T-helper 1 cell treated with Interleukin-12 subunit alpha and Interleukin-12 subunit beta and Interleukin-4 antibody, amounts not matched to agents 30 μg/mL and 1 μg/mL, for 36 hours (primary cell): Measurements from ENCODE around the gene RNF180.
"Not testable (repeated sequence)": the region's sequence is repeated elsewhere in the genome, so short reads cannot be mapped to it uniquely, and the experiment has no call there.

Experiments
- H3K27ac Mint-ChIP-seq: one replicate; pipeline ENCODE4 v1.8.0; 2021; ENCODE audit warnings: mild to moderate bottlenecking, mixed read lengths
- H3K27me3 Mint-ChIP-seq: one replicate; pipeline ENCODE4 v1.8.0; 2021; ENCODE audit warnings: low read depth, mixed read lengths
- H3K36me3 Mint-ChIP-seq: one replicate; pipeline ENCODE4 v1.8.0; 2021; ENCODE audit warnings: low read depth, mixed read lengths
- H3K4me1 Mint-ChIP-seq: one replicate; pipeline ENCODE4 v1.8.0; 2021; ENCODE audit warnings: low read depth, mixed read lengths
- H3K4me3 Mint-ChIP-seq: one replicate; pipeline ENCODE4 v1.8.0; 2021; ENCODE audit warnings: mild to moderate bottlenecking, moderate library complexity, mixed read lengths
- H3K9me3 Mint-ChIP-seq: one replicate; pipeline ENCODE4 v1.8.0; 2021; ENCODE audit warnings: mixed read lengths

Gene RNF180

GRCh38 chr5:64286381-64286780 lies 120.7 kb downstream of the RNF180 start:
- H3K4me1 Mint-ChIP-seq, result no peaks in the 10 kb centered on the region
- no peak overlapping the region for H3K4me3 Mint-ChIP-seq
- H3K36me3 Mint-ChIP-seq, result no peaks in the 10 kb centered on the region
- peaks cover 18% of the 10 kb centered on the region for H3K9me3 Mint-ChIP-seq
- no peaks in the 10 kb centered on the region for H3K27me3 Mint-ChIP-seq
- no peak overlapping the region for H3K27ac Mint-ChIP-seq

DNA sequence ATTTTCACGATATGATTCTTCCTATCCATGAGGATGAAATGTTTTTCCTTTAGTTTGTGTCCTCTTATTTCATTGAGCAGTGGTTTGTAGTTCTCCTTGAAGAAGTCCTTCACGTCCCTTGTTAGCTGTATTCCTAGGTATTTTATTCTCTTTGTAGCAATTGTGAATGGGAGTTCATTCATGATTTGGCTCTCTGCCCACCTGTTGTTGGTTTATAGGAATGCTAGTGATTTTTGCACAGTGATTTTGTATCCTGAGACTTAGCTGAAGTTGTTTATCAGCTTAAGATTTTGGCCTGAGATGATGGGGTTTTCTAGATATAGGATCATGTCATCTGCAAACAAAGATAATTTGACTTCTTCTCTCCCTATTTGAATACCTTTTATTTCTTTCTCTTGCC lies 122.9 kb downstream of the RNF180 start:
- H3K4me1 Mint-ChIP-seq, H3K4me3 Mint-ChIP-seq, H3K27me3 Mint-ChIP-seq, H3K36me3 Mint-ChIP-seq, H3K27ac Mint-ChIP-seq: not testable (repeated sequence)
- H3K9me3 Mint-ChIP-seq, result peaks cover 11% of the 10 kb centered on the region

GRCh38 chr5:64292611-64293215 lies 127.1 kb downstream of the RNF180 start:
- no peaks in the 10 kb centered on the region for H3K36me3 Mint-ChIP-seq
- no peaks in the 10 kb centered on the region for H3K4me1 Mint-ChIP-seq
- peaks cover 4% of the 10 kb centered on the region for H3K9me3 Mint-ChIP-seq
- H3K27ac Mint-ChIP-seq, result no peak overlapping the region
- no peak overlapping the region for H3K4me3 Mint-ChIP-seq
- no peaks in the 10 kb centered on the region for H3K27me3 Mint-ChIP-seq

DNA sequence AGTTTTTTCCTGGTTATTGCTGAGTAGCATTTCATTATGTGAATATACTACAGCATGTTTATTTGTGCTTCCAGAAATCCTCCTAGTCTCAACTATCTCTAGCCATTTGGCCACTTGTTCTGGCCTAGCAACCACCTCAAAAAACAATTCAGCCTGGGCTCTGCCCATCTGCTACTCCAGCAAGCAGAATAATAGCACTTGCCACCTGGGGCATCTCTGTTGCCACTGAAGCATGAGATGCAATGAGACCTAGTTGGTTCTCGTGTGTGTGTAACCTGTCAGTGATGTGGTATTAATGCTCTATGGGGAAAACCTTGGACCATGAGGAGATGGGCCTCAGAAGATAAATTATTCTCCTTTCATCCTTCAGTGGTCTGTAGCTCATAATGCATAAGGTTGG lies 129.5 kb downstream of the RNF180 start:
- peaks cover 4% of the 10 kb centered on the region for H3K9me3 Mint-ChIP-seq

DNA sequence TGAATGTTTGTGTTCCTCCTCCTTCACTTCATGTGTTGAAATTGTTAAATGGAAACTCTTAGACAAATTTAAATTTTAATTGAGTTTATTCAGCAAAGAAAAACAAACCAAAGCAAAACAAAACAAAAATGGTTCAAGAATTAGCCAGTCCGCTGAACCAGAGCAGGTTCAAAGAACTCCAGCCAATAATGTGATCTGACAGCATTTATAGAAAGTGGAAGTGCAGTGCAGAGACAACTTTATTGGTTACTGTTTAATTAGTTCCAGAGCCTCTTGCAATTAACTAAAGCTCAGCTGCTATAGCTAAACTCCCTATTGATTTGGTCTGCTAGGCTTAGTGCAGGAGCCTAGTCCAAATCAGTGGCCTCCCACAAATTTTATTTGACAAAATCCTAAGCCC lies 132.9 kb downstream of the RNF180 start:
- Mint-ChIP-seq H3K27ac (no peak overlapping the region), H3K4me3 (no peak overlapping the region), H3K36me3 (no peaks in the 10 kb centered on the region), H3K27me3 (no peaks in the 10 kb centered on the region), H3K4me1 (no peaks in the 10 kb centered on the region), H3K9me3 (no peaks in the 10 kb centered on the region)

More for the DNA sequence above, 129.5 kb downstream of the RNF180 start:
- no peaks in the 10 kb centered on the region for H3K4me1 Mint-ChIP-seq
- no peaks in the 10 kb centered on the region for H3K27me3 Mint-ChIP-seq
- no peaks in the 10 kb centered on the region for H3K36me3 Mint-ChIP-seq
- H3K27ac Mint-ChIP-seq, result no peak overlapping the region
- no peak overlapping the region for H3K4me3 Mint-ChIP-seq

DNA sequence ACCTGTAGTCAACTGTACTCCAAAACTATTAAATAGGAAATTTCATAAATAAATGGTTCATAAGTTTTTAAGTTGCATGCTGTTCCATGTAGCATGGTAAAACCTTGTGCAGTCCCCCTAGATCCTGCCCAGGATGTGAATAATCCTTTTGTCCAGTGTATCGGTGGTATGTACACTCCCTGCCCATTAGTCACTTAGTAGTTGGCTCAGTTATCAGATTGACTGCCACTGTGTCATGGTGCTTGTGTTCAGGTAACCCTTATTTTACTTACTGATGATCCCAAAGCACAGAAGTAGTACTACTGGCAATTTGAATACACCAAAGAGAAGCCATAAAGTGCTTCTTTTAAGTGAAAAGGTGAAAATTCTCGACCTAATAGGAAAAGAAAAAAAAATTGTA lies 134.2 kb downstream of the RNF180 start:
- H3K27me3 Mint-ChIP-seq, result no peaks in the 10 kb centered on the region
- no peaks in the 10 kb centered on the region for H3K4me1 Mint-ChIP-seq
- no peak overlapping the region for H3K27ac Mint-ChIP-seq
- no peak overlapping the region for H3K4me3 Mint-ChIP-seq
- no peaks in the 10 kb centered on the region for H3K36me3 Mint-ChIP-seq
- H3K9me3 Mint-ChIP-seq, result no peaks in the 10 kb centered on the region

GRCh38 chr5:64301566-64301965 lies 135.9 kb downstream of the RNF180 start:
- H3K27me3 Mint-ChIP-seq, result no peaks in the 10 kb centered on the region
- H3K27ac Mint-ChIP-seq, result no peak overlapping the region

DNA sequence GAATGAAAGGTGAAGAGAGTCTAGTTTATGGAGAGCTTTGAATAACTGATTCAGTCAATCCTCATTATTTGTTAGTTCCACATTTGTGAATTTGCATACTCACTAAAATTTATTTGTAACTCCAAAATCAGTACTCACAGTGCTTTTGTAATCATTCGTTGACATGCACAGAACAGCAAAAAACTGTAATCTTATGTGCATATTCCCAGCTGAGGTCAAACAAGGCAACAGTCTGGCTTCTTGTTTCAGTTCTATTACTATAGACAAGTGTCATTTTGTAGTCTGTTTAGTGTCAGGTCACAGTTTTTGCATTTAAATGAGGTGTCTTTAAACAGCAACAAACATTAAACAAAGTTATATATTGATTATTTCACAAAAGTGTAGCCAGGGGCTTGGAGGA lies 142.5 kb downstream of the RNF180 start:
- no peaks in the 10 kb centered on the region for H3K36me3 Mint-ChIP-seq
- no peaks in the 10 kb centered on the region for H3K4me1 Mint-ChIP-seq
- H3K27ac Mint-ChIP-seq, result no peak overlapping the region
- H3K27me3 Mint-ChIP-seq, result no peaks in the 10 kb centered on the region
- no peaks in the 10 kb centered on the region for H3K9me3 Mint-ChIP-seq
- H3K4me3 Mint-ChIP-seq, result no peak overlapping the region

More at GRCh38 chr5:64301566-64301965, 135.9 kb downstream of the RNF180 start:
- no peaks in the 10 kb centered on the region for H3K9me3 Mint-ChIP-seq
- no peaks in the 10 kb centered on the region for H3K36me3 Mint-ChIP-seq
- no peak overlapping the region for H3K4me3 Mint-ChIP-seq
- no peaks in the 10 kb centered on the region for H3K4me1 Mint-ChIP-seq

DNA sequence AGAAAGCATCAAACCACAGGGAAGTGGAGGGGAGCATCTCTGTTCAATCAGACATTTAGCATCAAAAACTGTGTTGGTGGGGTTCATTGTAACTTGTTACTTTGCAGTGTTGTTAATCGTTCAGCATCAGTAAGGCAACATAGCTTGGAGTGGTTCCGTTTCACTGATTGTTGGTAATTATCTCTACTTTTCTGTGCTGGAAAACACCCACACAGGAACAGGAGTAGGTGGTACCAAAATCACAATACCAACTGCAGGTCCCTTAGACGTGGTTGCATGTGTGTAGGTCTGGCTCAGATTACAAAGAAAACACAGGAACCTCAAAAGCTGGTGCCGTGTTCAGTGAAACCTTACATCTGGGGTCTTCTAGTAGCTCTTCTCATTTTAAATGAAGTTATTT lies 146.8 kb downstream of the RNF180 start:
- H3K9me3 Mint-ChIP-seq, result no peaks in the 10 kb centered on the region
- no peaks in the 10 kb centered on the region for H3K27me3 Mint-ChIP-seq
- H3K4me3 Mint-ChIP-seq, result no peak overlapping the region
- H3K4me1 Mint-ChIP-seq, result no peaks in the 10 kb centered on the region
- no peaks in the 10 kb centered on the region for H3K36me3 Mint-ChIP-seq
- no peak overlapping the region for H3K27ac Mint-ChIP-seq

DNA sequence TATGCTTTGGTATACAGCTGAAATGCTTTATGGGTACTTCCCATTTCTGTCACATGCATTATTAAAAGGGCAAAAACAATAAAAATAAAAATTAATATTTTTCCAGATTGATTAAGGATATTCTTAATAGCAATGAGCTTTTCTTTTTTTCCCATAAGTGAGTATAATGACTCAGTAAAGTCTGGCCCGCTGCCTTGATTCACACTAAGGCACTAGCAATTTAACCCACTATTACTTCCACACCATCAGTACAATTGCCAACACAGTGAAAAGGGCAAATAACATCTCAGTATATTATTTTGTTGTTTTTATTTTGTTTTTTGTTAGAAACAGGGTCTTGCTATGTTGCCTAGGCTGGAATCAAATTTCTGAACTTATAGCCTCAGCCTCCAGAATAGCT lies 150.1 kb downstream of the RNF180 start:
- Mint-ChIP-seq H3K36me3 (no peaks in the 10 kb centered on the region), H3K9me3 (no peaks in the 10 kb centered on the region), H3K27ac (no peak overlapping the region), H3K27me3 (no peaks in the 10 kb centered on the region), H3K4me3 (no peak overlapping the region), H3K4me1 (no peaks in the 10 kb centered on the region)

DNA sequence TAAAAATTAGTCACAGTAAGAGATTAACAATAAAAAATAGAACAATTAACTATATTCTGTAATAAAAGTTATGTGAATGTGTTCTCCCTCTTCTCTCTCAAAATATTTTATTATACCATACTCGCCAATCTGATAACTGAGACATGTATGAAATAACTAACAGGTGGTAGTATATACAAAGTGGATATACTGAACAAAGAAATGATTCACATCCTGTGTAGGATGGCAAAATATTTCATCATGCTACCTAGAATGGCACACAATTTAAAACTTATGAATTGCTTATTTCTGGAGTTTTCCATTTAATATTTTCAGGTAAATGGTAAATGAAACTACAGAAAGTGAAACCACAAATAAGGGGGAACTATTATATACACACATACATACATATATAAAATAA lies 152.5 kb downstream of the RNF180 start:
- Mint-ChIP-seq H3K4me3 (no peak overlapping the region), H3K36me3 (no peaks in the 10 kb centered on the region), H3K9me3 (no peaks in the 10 kb centered on the region), H3K27ac (no peak overlapping the region), H3K27me3 (no peaks in the 10 kb centered on the region), H3K4me1 (no peaks in the 10 kb centered on the region)

- Mint-ChIP-seq H3K4me1 (no peaks in the 10 kb centered on the region), H3K4me3 (no peak overlapping the region), H3K27ac (no peak overlapping the region), H3K9me3 (peaks cover 5% of the 10 kb centered on the region), H3K27me3 (no peaks in the 10 kb centered on the region), H3K36me3 (no peaks in the 10 kb centered on the region)
These were observed 157.9 kb downstream of the RNF180 start for GRCh38 chr5:64323591-64323990.

DNA sequence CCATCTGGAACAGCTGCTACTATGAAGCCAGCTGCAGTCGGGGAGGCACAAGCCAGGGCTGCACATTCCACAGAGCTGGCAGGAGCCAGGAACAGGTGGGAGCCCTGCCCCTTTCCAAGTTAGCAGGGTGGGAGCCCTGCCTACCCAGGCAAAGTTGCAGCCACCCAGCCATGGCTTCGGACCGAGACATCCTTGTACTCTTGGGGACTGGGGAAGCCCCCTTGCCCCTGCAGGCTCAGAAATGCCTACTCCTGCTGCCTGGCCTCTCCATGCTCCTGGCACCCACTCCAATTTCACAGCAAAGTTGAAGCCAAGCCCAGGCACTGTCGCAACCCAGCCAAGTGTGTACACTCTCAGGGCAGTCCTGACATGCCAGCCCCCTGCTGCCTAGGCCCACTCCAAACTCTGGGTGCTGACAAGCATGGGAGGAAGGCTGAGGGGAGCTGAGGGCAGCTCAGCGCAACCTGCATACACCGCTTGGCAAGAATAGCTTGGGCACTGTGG lies 165.1 kb downstream of the RNF180 start:
- no peak overlapping the region for H3K27ac Mint-ChIP-seq
- no peaks in the 10 kb centered on the region for H3K4me1 Mint-ChIP-seq
- H3K4me3 Mint-ChIP-seq, result no peak overlapping the region
- no peaks in the 10 kb centered on the region for H3K36me3 Mint-ChIP-seq
- H3K9me3 Mint-ChIP-seq, result peaks cover 9% of the 10 kb centered on the region
- H3K27me3 Mint-ChIP-seq, result no peaks in the 10 kb centered on the region

GRCh38 chr5:64331597-64332277 lies 166.1 kb downstream of the RNF180 start:
- Mint-ChIP-seq H3K27ac (no peak overlapping the region), H3K36me3 (no peaks in the 10 kb centered on the region), H3K4me1 (no peaks in the 10 kb centered on the region), H3K27me3 (no peaks in the 10 kb centered on the region), H3K9me3 (peaks cover 9% of the 10 kb centered on the region), H3K4me3 (no peak overlapping the region)

DNA sequence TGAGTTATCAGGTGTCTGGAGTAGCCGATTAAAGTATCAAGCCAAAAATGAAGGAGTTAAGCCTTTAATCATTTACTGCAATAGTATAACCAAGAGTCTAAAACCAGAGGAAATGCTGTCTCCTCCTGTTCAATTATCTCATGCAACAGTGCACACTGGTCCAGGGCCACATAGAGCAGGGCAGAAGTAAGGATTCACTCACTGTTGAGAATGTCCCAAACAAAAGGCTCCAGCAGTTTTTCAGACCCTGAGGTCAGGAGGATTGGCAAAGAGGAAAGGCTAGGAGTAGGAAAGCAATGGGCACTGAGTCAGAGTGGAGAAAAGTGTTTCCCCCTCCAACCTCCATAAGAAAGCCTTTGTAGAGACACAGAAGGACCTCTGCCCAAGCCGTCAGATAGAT lies 168.2 kb downstream of the RNF180 start:
- Mint-ChIP-seq H3K27me3 (no peaks in the 10 kb centered on the region), H3K4me3 (no peak overlapping the region), H3K36me3 (no peaks in the 10 kb centered on the region), H3K4me1 (no peaks in the 10 kb centered on the region), H3K27ac (no peak overlapping the region), H3K9me3 (peaks cover 8% of the 10 kb centered on the region)
